ENCODE data around the gene HRC.

DNA sequence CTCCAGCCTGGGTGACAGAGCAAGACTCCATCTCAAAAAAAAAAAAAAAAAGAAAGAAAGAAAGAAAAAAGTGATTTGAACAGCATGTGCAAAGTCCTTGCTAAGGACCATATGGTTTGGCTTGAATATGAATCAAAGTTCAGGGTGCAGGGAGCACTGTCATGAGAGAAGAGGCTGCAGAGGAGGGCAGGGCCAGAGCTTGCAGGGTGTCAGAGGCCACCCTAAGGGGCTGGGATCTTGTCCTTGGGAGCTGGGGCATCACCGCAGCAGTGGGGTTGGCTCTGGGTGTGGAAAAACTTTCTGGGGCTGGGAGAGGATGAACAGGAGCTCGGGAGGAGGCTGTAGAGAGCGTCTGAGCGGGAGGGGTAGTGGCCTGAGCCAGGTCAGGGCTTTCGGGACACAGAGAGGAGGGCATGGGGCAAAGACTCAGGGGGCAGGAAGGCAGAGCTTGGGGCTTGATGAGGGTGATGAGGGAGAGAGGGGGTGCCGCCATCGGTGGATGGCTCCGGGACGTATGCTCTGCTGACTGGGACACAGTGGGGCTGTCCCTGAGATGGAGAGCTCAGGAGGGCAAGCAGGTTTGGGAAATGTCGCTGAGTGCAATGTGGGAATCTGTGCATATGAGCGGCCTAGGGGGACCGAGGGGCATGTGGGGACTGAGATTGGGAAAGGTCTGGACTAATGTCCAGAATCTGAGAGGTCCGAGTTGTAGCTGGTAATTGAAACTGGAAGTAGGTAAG is 5.4 kb upstream of the HRC start:
- TF ChIP-seq POLR2A (IDR thresholded peaks at IDR 0.05), result no peak
- TF ChIP-seq, protein P1, sequence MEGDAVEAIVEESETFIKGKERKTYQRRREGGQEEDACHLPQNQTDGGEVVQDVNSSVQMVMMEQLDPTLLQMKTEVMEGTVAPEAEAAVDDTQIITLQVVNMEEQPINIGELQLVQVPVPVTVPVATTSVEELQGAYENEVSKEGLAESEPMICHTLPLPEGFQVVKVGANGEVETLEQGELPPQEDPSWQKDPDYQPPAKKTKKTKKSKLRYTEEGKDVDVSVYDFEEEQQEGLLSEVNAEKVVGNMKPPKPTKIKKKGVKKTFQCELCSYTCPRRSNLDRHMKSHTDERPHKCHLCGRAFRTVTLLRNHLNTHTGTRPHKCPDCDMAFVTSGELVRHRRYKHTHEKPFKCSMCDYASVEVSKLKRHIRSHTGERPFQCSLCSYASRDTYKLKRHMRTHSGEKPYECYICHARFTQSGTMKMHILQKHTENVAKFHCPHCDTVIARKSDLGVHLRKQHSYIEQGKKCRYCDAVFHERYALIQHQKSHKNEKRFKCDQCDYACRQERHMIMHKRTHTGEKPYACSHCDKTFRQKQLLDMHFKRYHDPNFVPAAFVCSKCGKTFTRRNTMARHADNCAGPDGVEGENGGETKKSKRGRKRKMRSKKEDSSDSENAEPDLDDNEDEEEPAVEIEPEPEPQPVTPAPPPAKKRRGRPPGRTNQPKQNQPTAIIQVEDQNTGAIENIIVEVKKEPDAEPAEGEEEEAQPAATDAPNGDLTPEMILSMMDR (IDR thresholded peaks at IDR 0.05), result no peak
